ENCODE results near the gene MEF2D.

DNA sequence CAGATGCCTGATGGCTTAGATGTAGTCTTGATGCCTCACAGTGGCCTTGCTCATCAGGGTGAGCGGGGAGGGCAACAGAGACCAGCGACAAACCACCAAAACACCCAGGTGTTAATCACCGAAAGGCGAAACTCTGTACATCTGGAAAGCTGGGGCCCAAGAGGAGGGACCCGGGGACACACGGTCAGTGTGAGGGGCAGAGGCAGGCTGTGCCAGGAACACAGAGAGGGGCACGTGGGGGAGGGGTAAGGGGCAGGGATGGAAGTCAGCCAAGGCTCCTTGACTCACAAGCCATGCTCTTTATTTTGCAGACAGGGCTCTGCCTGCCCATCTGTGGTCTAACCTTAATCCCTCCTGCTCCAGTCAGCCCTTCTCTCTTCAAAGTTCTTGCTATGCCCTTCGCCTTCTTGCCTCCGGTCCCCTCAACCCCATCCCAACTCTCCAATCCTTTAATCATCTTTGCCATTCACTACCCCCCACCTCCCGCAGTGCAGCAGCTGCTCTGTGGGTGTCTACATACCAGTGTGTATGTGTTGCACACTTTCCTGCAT lies 4.3 kb downstream of the MEF2D start:
- TF ChIP-seq EZH2phosphoT487 (IDR thresholded peaks at IDR 0.05; ENCODE audit: insufficient read depth, low read depth) (no peak), EZH2 (IDR thresholded peaks at IDR 0.05; ENCODE audit: insufficient read depth, poor library complexity, severe bottlenecking) (no peak)
